ENCODE data around the gene DNAJC15.
A peak's percentile ranks its signal among the peaks of the same experiment; 100 is the strongest.

Gene DNAJC15

GRCh38 chr13:43154156-43154651, 130.8 kb downstream of the DNAJC15 start:
- no peak for DNase-seq (ENCODE audit: low spot score)

GRCh38 chr13:43154839-43155238, 131.5 kb downstream of the DNAJC15 start:
- no peak for DNase-seq (ENCODE audit: low spot score)

DNA sequence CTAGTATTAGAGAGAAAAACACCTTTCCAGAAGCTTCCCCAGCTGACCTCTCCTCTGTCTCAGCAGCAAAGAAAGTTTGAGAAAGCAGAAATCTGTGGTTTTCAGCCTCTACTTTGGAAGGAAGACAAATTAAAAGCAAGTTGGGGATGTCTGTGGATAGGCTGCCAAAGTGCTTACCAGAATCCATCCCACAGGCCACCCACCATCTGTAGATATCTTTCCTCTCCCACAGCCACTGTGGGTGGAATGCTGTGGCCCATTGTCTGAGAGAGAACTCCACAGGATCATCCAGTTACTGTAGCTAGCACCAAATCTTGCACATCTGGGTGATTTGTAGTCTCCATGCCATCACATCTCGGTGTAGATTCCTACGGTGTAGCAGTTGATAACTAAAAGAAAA, 133.5 kb downstream of the DNAJC15 start:
- no peak for DNase-seq (ENCODE audit: low spot score)

- DNase-seq (ENCODE audit: low spot score), result peak; percentile 9
These were observed 134.4 kb downstream of the DNAJC15 start for GRCh38 chr13:43157796-43158195.

- DNase-seq (ENCODE audit: low spot score), result no peak
These were observed 135.1 kb downstream of the DNAJC15 start for GRCh38 chr13:43158516-43158915.

DNA sequence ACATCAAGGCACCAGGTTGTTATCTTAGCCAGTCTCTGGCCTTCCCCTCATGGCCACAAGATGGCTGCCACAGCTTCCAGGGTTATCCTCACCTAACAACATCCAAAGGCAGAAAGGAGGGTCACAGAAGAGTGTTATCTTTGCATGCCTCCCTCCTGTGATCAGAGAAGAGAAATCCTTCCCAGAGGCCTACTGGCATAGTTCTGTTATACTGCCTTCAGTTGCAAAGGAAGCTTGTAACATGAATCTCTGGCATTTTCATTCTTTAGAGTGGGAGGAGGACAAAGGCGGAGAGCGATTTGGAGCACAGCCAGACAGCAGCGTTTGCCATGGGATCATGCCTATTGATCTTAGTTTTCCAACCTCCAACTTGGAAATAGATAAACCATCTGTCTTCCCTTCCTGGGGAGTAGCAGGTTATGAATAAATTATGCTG, 135.7 kb downstream of the DNAJC15 start:
- DNase-seq (ENCODE audit: low spot score), result no peak
